NCI-H2107 treated with DMSO at 0.1 percent for 48 hours (cell line): ENCODE measurements around the gene SLC20A1.
"Not testable (repeated sequence)": the region's sequence is repeated elsewhere in the genome, so short reads cannot be mapped to it uniquely, and the experiment has no call there.

ENCODE experiments used
- DNase-seq: peaks from one replicate; lab custom pipeline; 2025; ENCODE audit not compliant: unreplicated experiment; lab: John Stamatoyannopoulos, UW

SLC20A1 gene

DNA sequence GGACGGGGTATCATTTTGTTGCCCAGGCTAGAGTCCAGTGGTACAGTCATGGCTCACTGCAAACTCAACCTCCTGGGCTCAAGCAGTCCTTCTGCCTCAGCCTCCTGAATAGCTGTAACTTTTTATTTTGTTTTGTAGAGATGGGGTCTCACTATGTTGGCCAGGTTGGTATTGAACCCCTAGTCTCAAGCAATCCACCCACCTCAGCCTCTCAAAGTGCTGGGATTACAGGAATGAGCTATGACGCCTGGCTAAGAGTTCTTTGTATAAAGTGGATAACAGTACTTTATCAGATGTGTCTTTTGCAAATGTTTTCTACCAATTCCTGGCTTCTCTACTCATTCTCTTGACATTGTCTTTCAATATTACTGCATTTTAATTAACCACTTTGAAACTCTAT is 57.9 kb downstream of the SLC20A1 start:
- DNase-seq = no peak

DNA sequence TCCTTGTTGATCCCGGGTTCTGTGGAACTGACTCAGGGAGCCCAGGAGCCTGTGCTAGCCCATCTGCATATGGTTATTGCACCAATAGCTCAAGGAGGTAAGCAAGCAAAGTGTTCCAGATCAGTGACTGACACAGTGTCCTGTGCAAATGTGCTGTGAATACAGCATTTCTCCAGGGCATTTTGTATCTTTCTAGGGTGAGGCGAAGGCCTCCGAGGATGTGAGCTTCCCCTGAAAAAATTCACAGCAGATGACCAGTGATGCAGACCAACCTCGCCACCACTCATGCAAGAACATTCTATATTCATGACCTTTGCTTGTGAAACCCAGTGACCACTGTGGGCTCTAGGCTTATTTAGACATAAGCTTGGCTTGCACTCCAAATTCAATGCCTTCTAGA is 59.8 kb downstream of the SLC20A1 start:
- DNase-seq = no peak

DNA sequence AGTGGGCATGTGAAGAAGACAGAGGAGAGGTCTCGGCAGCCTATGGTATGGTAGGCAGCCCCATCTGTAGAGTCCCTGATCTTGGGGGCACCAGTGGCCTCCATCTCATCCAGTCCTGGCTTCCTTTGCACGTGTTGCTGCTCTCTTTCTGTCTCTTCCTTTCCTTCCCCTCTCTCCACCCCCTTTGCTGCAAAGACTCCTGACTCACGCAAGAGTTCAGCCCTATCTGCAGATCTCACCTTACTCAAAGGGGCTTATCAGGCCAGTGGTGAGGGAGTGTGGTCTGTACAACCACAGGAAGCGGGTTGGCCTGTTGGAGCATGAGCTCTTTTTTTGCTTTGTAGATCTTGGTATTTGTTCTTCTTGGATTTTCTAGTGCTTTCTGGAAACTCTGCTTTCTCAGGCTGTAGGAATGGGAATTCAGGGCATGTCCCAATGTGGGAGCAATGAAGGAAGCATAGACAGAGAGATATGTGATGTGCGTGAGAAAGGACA is 60.5 kb downstream of the SLC20A1 start:
- DNase-seq = no peak

DNA sequence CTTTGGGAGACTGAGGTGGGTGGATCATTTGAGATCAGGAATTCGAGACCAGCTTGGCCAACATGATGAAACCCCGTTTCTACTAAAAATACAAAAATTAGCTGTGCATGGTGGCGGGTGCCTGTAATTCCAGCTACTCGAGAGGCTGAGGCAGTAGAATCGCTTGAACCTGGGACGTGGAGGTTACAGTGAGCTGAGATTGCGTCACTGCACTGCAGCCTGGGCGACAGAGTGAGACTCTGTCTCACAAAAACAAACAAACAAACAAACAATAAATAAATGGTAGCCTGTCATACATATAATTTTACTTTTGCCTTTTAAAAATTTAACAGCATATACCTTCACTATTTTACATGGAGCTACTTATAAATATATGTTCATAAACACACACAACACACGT is 61.2 kb downstream of the SLC20A1 start:
- DNase-seq = not testable (repeated sequence)

DNA sequence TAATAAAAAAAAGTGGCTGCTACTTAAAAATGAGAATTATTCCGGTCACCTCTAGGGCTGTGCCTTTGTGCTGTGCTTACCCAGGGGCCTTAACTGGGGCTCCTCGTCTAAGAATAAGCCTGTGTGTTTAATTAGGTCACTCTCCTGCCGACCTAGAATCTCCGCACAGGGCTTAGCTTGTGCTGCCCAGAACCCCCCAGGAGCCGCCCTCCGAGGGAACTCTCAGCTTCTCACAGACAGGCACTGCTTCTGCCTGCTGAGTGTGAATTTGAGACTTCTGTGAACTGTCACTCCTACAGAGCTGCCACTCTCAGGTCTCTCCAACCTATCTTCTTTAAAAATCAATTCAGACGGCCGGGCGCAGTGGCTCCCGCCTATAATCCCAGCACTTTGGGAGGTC is 63.2 kb downstream of the SLC20A1 start:
- no peak for DNase-seq

DNA sequence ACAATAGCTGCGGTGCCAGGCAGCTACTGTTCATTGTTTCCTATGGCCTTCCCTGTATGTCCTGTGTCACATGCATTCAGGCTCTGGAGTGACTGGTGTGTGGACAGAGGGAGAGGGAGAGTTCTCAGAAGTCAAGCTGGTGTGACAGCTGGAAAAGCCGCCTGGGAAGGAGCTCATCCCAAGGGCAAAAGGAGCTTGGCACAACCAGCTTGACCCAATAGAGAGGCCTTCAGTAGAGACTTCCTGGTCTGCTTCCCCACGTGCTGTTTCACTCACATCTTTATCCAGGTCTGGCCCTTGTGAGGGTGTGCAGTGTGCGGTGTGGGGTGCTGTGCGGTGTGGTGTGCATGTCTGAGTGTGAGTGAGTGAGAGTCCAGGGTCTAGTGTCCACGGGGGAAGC is 64.0 kb downstream of the SLC20A1 start:
- DNase-seq = no peak

DNA sequence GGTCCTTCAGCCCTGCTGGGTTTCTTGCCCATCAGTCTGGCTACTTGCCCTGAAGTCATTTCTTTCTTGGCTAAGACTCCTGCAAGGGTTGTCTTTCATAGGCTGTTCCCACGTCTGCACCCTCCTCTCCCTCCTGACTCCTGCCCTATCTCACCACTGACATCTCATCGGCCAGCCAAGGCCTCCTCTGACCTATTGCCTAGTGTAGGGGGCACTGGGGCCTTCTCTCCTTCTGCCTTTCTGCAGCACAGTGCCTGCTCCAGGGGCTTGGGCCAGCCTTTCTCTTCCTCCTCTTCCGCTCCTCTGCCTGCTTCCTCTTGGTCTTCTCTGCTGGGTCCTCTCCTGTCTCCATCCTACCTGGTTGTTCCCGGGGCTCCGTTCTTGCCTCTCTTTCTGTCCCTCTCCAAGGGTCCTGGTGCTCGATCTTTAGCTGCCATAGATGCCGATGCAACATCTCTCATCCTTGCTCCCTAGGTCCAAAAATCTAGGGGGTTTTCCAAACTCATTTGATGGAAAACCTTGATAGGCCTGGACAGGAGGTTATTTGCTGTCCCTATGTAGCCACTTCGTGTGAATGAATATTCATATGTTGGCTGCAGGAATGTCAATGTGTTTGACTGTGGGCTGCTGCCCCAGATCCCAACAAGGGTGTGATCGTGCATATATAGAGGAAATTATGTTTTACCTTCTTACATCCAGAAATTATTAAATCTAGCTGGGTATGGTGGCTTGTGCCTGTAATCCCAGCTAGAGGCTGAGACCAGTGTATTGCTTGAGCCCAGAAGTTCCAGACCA is 65.4 kb downstream of the SLC20A1 start:
- DNase-seq = no peak

DNA sequence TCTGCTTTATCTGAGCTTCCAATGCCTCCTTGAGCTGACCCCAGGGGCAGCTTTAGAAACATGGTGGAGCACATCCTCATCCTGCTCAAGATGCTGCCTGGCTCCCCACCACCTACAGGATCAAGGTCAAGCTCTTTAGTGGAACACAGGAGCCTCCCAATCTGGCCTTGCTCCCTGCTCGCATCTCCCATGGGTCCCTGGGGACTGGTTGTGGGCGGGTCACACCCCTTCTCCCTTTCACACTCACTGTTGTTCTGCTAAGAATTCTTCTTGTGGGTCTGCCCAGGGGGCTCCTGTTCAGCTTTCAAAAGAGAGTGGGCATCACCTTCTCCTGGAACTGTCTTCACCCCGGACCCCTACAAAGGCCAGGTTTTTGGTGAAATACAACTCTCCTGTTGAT is 66.7 kb downstream of the SLC20A1 start:
- no peak for DNase-seq

DNA sequence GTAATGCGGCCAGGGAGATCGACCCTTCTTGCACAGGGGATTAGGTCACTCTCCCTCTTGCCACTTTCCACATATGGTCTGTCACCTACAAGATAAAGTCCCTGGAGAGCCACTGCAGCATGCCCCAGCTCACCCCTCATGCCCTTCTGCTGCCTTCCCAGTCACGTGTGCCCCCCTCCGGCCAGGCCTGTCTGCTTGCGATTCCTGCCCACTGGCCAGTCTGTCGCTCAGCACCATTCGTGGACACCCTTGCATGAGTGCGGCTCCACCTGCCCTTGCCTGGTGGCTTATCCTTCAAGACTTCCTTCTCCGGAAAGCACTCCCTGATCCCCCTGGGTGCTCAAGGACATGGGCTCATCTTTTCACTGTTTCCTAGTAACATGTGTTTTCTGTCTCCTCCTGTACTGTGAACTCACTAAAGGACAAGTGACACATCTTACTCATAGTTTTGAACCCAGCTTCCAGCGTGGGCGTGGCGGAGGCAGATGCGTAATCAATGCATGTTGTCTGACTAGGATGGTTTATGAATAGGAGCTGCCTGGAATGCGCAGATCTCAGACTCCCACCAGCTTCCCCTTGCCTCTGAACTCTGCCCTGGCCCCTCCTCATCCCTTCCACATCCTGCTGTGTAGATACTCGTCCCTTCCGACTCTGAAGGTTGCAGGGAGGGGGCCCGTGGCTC is 67.3 kb downstream of the SLC20A1 start:
- DNase-seq = no peak
